ENCODE measurements around the gene USP53. TPM values are rescaled to one million over a fixed set of nuclear protein-coding genes. Genes with fewer than 3 reads are reported as not detected.
"Not testable (repeated sequence)": the region's sequence is repeated elsewhere in the genome, so short reads cannot be mapped to it uniquely, and the experiment has no call there.

Gene USP53
- total and polyA plus RNA-seq, 5 donors from 2014 or later = 8.0 to 17.3 (median 12.0) TPM

- H3K4me3 Mint-ChIP-seq = peak overlapping the region in 1 of 4 donors; percentile 47
Measured at GRCh38 chr4:119279541-119279940, 67.0 kb downstream of the USP53 start.

GRCh38 chr4:119279945-119280344 lies 67.4 kb downstream of the USP53 start:
- H3K9me3 ChIP-seq (ENCODE audit: control insufficient read depth in 2 of 2, low read length in 2 of 2); H3K27me3 Mint-ChIP-seq; H3K27me3 ChIP-seq (ENCODE audit: control insufficient read depth, insufficient read depth, low read length); H3K27ac ChIP-seq (ENCODE audit: insufficient read depth, low read length, poor library complexity, severe bottlenecking); H3K9me3 Mint-ChIP-seq; H3K4me3 ChIP-seq (ENCODE audit: low read depth, low read length); DNase-seq; ATAC-seq (ENCODE audit: low read depth in 2 of 2); H3K4me1 ChIP-seq (ENCODE audit: control insufficient read depth, insufficient read depth, low read length, poor library complexity, severe bottlenecking); H3K36me3 ChIP-seq (ENCODE audit: control insufficient read depth, insufficient read depth, low read length): not testable (repeated sequence)
- Mint-ChIP-seq H3K4me3 (peak overlapping the region in 2 of 4 donors; percentile 8 to 47), H3K36me3 (peaks cover 12% of the 10 kb centered on the region), H3K27ac (peak overlapping the region in 1 of 3 donors; percentile 76), H3K4me1 (peaks cover 20 to 38% (median 33%) of the 10 kb centered on the region in 4 donors)

More at GRCh38 chr4:119279541-119279940, 67.0 kb downstream of the USP53 start:
- H3K36me3 ChIP-seq (ENCODE audit: control insufficient read depth, insufficient read depth, low read length); H3K27me3 ChIP-seq (ENCODE audit: control insufficient read depth, insufficient read depth, low read length); DNase-seq; ATAC-seq (ENCODE audit: low read depth in 2 of 2); H3K4me1 ChIP-seq (ENCODE audit: control insufficient read depth, insufficient read depth, low read length, poor library complexity, severe bottlenecking); H3K4me3 ChIP-seq (ENCODE audit: low read depth, low read length); H3K9me3 ChIP-seq (ENCODE audit: control insufficient read depth in 2 of 2, low read length in 2 of 2); H3K9me3 Mint-ChIP-seq; H3K27me3 Mint-ChIP-seq; H3K27ac ChIP-seq (ENCODE audit: insufficient read depth, low read length, poor library complexity, severe bottlenecking): not testable (repeated sequence)
- peak overlapping the region in 1 of 3 donors; percentile 76 for H3K27ac Mint-ChIP-seq
- peaks cover 12% of the 10 kb centered on the region for H3K36me3 Mint-ChIP-seq
- peaks cover 20 to 34% (median 30%) of the 10 kb centered on the region in 4 donors for H3K4me1 Mint-ChIP-seq

GRCh38 chr4:119281393-119281792 lies 68.9 kb downstream of the USP53 start:
- no peak overlapping the region for H3K4me3 Mint-ChIP-seq
- H3K27ac Mint-ChIP-seq = peak overlapping the region in 1 of 3 donors; percentile 37
- DNase-seq (no peak), ATAC-seq (ENCODE audit: low read depth in 2 of 2) (no peak)
- H3K9me3 Mint-ChIP-seq = no peaks in the 10 kb centered on the region
- H3K27me3 ChIP-seq (ENCODE audit: control insufficient read depth, insufficient read depth, low read length) = no peaks in the 10 kb centered on the region
- H3K36me3 Mint-ChIP-seq = peaks cover 12% of the 10 kb centered on the region
- no peaks in the 10 kb centered on the region for H3K27me3 Mint-ChIP-seq
- no peaks in the 10 kb centered on the region for H3K36me3 ChIP-seq (ENCODE audit: control insufficient read depth, insufficient read depth, low read length)
- no peaks in the 10 kb centered on the region for H3K4me1 ChIP-seq (ENCODE audit: control insufficient read depth, insufficient read depth, low read length, poor library complexity, severe bottlenecking)
- H3K27ac ChIP-seq (ENCODE audit: insufficient read depth, low read length, poor library complexity, severe bottlenecking) = no peak overlapping the region
- H3K4me1 Mint-ChIP-seq = peaks cover 23 to 45% (median 36%) of the 10 kb centered on the region in 4 donors
- H3K9me3 ChIP-seq (ENCODE audit: control insufficient read depth in 2 of 2, low read length in 2 of 2) = no peaks in the 10 kb centered on the region
- H3K4me3 ChIP-seq (ENCODE audit: low read depth, low read length) = no peak overlapping the region

- no peaks in the 10 kb centered on the region for H3K27me3 ChIP-seq (ENCODE audit: control insufficient read depth, insufficient read depth, low read length)
- no peaks in the 10 kb centered on the region for H3K9me3 ChIP-seq (ENCODE audit: control insufficient read depth in 2 of 2, low read length in 2 of 2)
- Mint-ChIP-seq H3K27ac (peak overlapping the region; percentile 0 to 66 (median 5)), H3K4me3 (peak overlapping the region in 3 of 4 donors; percentile 15 to 49 (median 18)), H3K4me1 (peaks cover 23 to 39% (median 32%) of the 10 kb centered on the region in 4 donors), H3K36me3 (peaks cover 8% of the 10 kb centered on the region), H3K27me3 (no peaks in the 10 kb centered on the region), H3K9me3 (no peaks in the 10 kb centered on the region)
- DNase-seq (peak in 1 of 3 donors; percentile 24), ATAC-seq (ENCODE audit: low read depth in 2 of 2) (no peak)
- H3K27ac ChIP-seq (ENCODE audit: insufficient read depth, low read length, poor library complexity, severe bottlenecking) = peak overlapping the region; percentile 28
- peak overlapping the region; percentile 58 for H3K4me3 ChIP-seq (ENCODE audit: low read depth, low read length)
- H3K36me3 ChIP-seq (ENCODE audit: control insufficient read depth, insufficient read depth, low read length) = no peaks in the 10 kb centered on the region
- H3K4me1 ChIP-seq (ENCODE audit: control insufficient read depth, insufficient read depth, low read length, poor library complexity, severe bottlenecking) = no peaks in the 10 kb centered on the region
Measured at GRCh38 chr4:119284876-119285780, 72.6 kb downstream of the USP53 start.

GRCh38 chr4:119286377-119287002 lies 74.0 kb downstream of the USP53 start:
- DNase-seq (peak; percentile 3 to 75 (median 48)), ATAC-seq (ENCODE audit: low read depth in 2 of 2) (no peak)
- Mint-ChIP-seq H3K9me3 (no peaks in the 10 kb centered on the region), H3K27ac (no peak overlapping the region), H3K27me3 (no peaks in the 10 kb centered on the region), H3K4me1 (peaks cover 14 to 26% (median 19%) of the 10 kb centered on the region in 4 donors), H3K4me3 (no peak overlapping the region), H3K36me3 (peaks cover 4% of the 10 kb centered on the region)
- Histone ChIP-seq H3K27me3 (ENCODE audit: control insufficient read depth, insufficient read depth, low read length) (no peaks in the 10 kb centered on the region), H3K4me1 (ENCODE audit: control insufficient read depth, insufficient read depth, low read length, poor library complexity, severe bottlenecking) (no peaks in the 10 kb centered on the region), H3K27ac (ENCODE audit: insufficient read depth, low read length, poor library complexity, severe bottlenecking) (no peak overlapping the region), H3K9me3 (ENCODE audit: control insufficient read depth in 2 of 2, low read length in 2 of 2) (no peaks in the 10 kb centered on the region), H3K36me3 (ENCODE audit: control insufficient read depth, insufficient read depth, low read length) (no peaks in the 10 kb centered on the region), H3K4me3 (ENCODE audit: low read depth, low read length) (no peak overlapping the region)

GRCh38 chr4:119289313-119289712 lies 76.8 kb downstream of the USP53 start:
- Mint-ChIP-seq H3K36me3 (peaks cover 9% of the 10 kb centered on the region), H3K9me3 (no peaks in the 10 kb centered on the region), H3K4me3 (no peak overlapping the region), H3K27me3 (no peaks in the 10 kb centered on the region), H3K4me1 (peaks cover 4 to 10% (median 6%) of the 10 kb centered on the region in 4 donors), H3K27ac (no peak overlapping the region)
- Histone ChIP-seq H3K9me3 (ENCODE audit: control insufficient read depth in 2 of 2, low read length in 2 of 2) (no peaks in the 10 kb centered on the region), H3K27ac (ENCODE audit: insufficient read depth, low read length, poor library complexity, severe bottlenecking) (no peak overlapping the region), H3K4me3 (ENCODE audit: low read depth, low read length) (no peak overlapping the region), H3K27me3 (ENCODE audit: control insufficient read depth, insufficient read depth, low read length) (no peaks in the 10 kb centered on the region), H3K4me1 (ENCODE audit: control insufficient read depth, insufficient read depth, low read length, poor library complexity, severe bottlenecking) (no peaks in the 10 kb centered on the region), H3K36me3 (ENCODE audit: control insufficient read depth, insufficient read depth, low read length) (peaks cover 12% of the 10 kb centered on the region)
- ATAC-seq (ENCODE audit: low read depth in 2 of 2) (no peak), DNase-seq (no peak)

GRCh38 chr4:119290598-119290997 lies 78.1 kb downstream of the USP53 start:
- DNase-seq = no peak
- Histone ChIP-seq H3K4me3 (ENCODE audit: low read depth, low read length) (no peak overlapping the region), H3K27ac (ENCODE audit: insufficient read depth, low read length, poor library complexity, severe bottlenecking) (no peak overlapping the region), H3K9me3 (ENCODE audit: control insufficient read depth in 2 of 2, low read length in 2 of 2) (no peaks in the 10 kb centered on the region), H3K36me3 (ENCODE audit: control insufficient read depth, insufficient read depth, low read length) (peaks cover 14% of the 10 kb centered on the region), H3K4me1 (ENCODE audit: control insufficient read depth, insufficient read depth, low read length, poor library complexity, severe bottlenecking) (no peaks in the 10 kb centered on the region), H3K27me3 (ENCODE audit: control insufficient read depth, insufficient read depth, low read length) (no peaks in the 10 kb centered on the region)
- Mint-ChIP-seq H3K36me3 (peaks cover 9% of the 10 kb centered on the region), H3K4me1 (peaks cover 0 to 6% (median 2%) of the 10 kb centered on the region in 4 donors), H3K27ac (no peak overlapping the region), H3K9me3 (no peaks in the 10 kb centered on the region), H3K27me3 (no peaks in the 10 kb centered on the region), H3K4me3 (no peak overlapping the region)
- no peak for ATAC-seq (ENCODE audit: low read depth in 2 of 2)
